Astrocyte of the spinal cord (primary cell): ENCODE data around the gene PLCB4.

Experiments
- DNase-seq: peaks from one replicate; pipeline ENCODE4 v3.0.0; 2011; ENCODE audit warnings: low read depth, low spot score
- H3K4me3 ChIP-seq: 2 replicates; pipeline ENCODE4 v1.5.1; 2011; ENCODE audit warnings: low read depth, mild to moderate bottlenecking, low read length, moderate library complexity
- in situ Hi-C: cut with HindIII; loops from 2 replicates; pipeline ENCODE4 v1.10.0; 2017; ENCODE audit warnings: low sequenced_read_pairs
- TF ChIP-seq, protein P1 (sequence below): IDR thresholded peaks from 2 replicates; pipeline ENCODE4 v1.5.1; 2012; ENCODE audit warnings: low read depth, mild to moderate bottlenecking, low read length, inconsistent platforms

PLCB4 gene

DNA sequence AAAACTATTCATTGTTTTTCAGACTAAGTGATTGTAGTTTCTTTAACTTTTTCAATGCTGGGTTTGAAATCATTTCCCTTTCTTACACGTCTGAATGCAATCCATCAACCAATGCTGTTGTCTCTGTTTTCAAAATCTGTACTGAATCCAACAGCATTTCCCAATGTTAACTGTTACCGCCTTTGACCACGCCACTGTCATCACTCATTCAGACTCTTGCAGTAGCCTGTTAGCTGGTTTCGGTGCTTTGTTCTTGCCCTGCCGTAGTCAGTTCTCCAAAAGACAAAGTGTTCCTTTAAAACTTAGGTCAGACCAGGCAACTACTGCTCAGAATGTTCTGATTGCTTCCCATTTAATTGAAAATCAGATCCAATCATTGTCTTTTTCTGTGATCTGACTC, 131.3 kb downstream of the PLCB4 start:
- TF ChIP-seq, protein P1, sequence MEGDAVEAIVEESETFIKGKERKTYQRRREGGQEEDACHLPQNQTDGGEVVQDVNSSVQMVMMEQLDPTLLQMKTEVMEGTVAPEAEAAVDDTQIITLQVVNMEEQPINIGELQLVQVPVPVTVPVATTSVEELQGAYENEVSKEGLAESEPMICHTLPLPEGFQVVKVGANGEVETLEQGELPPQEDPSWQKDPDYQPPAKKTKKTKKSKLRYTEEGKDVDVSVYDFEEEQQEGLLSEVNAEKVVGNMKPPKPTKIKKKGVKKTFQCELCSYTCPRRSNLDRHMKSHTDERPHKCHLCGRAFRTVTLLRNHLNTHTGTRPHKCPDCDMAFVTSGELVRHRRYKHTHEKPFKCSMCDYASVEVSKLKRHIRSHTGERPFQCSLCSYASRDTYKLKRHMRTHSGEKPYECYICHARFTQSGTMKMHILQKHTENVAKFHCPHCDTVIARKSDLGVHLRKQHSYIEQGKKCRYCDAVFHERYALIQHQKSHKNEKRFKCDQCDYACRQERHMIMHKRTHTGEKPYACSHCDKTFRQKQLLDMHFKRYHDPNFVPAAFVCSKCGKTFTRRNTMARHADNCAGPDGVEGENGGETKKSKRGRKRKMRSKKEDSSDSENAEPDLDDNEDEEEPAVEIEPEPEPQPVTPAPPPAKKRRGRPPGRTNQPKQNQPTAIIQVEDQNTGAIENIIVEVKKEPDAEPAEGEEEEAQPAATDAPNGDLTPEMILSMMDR, result no peak
- in situ Hi-C loops, result no loop called here
- DNase-seq, result peak; percentile 20

DNA sequence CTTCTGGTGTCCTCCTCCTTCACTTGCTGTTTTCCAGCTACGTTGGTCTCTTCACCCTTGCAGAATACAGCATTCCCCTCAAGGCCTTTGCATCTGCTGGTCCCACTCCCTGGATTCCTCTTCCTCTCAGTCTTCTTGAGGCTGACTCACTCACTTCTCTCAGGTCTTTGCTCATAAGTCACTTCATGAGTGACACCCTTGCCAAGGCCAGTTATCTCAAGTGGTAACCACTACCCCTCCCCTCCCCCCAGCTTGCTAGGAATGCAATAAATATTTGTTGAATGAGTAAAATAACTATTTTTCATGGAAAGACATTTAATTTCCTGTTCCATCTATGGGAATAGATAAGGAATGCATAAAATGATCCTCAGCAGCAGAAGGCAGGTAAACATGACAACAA, 131.7 kb downstream of the PLCB4 start:
- peak; percentile 40 for DNase-seq
- in situ Hi-C loops, result no loop called here
- TF ChIP-seq, protein P1, result no peak
- no peak overlapping the region for H3K4me3 ChIP-seq

More for the DNA sequence above, 131.3 kb downstream of the PLCB4 start:
- no peak overlapping the region for H3K4me3 ChIP-seq

DNA sequence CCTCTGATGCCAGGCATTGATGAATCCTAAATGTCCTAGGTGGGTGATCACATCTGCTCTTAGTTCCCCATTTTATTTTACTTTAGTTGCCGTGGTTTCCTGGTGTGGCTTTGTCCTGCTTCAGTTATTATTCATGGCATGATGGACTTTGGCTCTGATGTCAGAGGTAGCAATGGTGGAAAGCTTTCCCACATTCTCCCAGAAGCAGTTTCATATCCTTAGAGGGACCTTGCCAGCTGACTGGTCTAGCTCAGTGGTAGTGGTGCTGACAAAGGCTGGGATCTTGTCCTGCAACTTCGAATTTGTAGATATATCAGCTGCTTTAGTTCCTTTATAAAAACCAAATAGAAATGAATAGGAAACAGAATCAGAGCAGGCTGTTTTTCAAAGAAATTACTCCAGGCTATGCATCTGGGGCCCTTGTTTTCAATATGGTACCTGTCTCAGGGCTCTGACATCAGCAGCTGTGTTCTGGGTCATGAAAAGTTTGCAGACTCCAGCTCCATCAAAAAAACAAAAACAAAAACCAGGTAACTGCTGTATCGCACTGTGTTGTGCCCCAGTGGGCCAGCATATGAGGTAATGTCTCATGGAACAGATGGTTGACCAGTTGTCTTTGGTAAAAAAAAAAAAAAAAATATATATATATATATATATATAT, 133.7 kb downstream of the PLCB4 start:
- in situ Hi-C loops, result no loop called here
- TF ChIP-seq, protein P1, result no peak
- no peak overlapping the region for H3K4me3 ChIP-seq
- DNase-seq, result peak; percentile 12

DNA sequence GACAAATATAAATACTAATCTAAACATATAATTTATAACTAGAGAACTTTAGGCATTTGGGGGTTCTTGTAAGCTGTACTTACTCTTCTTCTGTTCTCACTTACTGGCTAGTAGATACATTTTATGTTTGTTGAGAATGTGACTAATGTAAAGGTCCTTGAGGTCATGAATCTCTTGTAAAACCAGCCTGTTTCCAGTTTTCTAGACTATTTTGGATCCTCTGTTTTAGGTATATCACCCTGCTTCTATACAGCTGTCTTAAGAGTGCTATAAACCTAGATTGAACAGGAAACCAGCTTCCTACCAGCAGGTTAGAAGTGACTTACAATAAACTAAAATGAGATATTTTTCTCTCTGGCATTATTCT, 134.2 kb downstream of the PLCB4 start:
- TF ChIP-seq, protein P1, result no peak
- in situ Hi-C loops, result no loop called here
- H3K4me3 ChIP-seq, result no peak overlapping the region
- peak; percentile 26 for DNase-seq

DNA sequence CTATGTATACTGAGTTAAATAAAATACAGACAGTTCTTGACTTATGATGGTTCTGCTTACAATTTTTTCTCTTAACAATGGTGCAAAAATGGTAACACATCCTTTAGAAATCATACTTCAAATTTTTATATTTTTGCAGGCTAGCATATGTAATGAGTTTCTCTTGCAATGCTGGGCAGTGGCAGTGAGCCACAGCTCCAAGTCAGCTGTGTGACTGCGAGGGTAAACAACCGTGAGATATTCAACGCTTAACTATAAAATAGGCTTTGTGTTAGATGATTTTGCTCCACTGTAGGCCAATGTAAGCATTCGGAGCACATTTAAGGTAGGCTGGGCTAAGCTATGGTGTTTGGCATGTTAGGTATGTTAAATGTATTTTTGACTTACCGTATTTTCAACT, 136.1 kb downstream of the PLCB4 start:
- in situ Hi-C loops, result no loop called here
- DNase-seq, result no peak

DNA sequence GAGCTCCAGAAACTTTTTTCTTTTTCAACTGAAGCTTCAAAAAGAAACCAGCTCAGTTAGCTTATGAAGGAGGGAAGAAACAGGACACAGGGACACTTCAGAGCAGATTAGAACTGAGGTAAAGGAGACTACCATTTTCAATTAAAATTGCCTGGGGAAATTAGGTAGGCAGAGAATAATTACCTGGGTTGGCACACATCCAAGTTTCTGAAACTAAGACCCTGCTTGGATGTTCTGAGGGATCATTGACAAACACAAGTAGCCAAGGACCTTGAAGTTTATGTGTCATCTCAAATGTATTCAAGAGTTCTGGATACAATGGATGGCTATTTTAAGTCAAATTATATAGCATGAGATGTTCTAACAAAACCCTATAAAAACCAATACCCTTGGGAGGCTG, 137.6 kb downstream of the PLCB4 start:
- TF ChIP-seq, protein P1, result no peak
- DNase-seq, result no peak
- in situ Hi-C loops, result no loop called here
- H3K4me3 ChIP-seq, result no peak overlapping the region

More for the DNA sequence above, 136.1 kb downstream of the PLCB4 start:
- no peak overlapping the region for H3K4me3 ChIP-seq
- TF ChIP-seq, protein P1, result no peak
